HL-60 (cell line): ENCODE measurements around the gene C1QTNF3.

Experiments used
- DNase-seq, 2 experiments: peaks; one replicate each; pipeline ENCODE4 v3.0.0-alpha.2; 2010 to 2020; ENCODE audit warnings: low read depth in 1 of 2, low spot score in 1 of 2
- H3K27ac ChIP-seq: fragments of 250-450 bp; sonication (Bioruptor Pico); replicated peaks from 2 replicates; pipeline ENCODE4 v1.5.1; 2020; ENCODE audit warnings: mild to moderate bottlenecking, moderate library complexity
- H3K27me3 ChIP-seq: fragments of 250-450 bp; sonication (Bioruptor Pico); 2 replicates; pipeline ENCODE4 v1.5.1; 2021; ENCODE audit warnings: mild to moderate bottlenecking, moderate library complexity; ENCODE audit not compliant: insufficient read depth, poor library complexity, severe bottlenecking
- H3K4me3 ChIP-seq: replicated peaks from 2 replicates; pipeline ENCODE4 v1.5.1; 2011; ENCODE audit warnings: mild to moderate bottlenecking, control low read depth, low read length; ENCODE audit not compliant: insufficient read depth
- CTCF ChIP-seq: IDR thresholded peaks from one replicate; pipeline ENCODE4 v1.5.1; 2011; ENCODE audit warnings: low read length, control low read depth, inconsistent platforms; ENCODE audit not compliant: insufficient read depth
- GABPA ChIP-seq: IDR thresholded peaks from 2 replicates; pipeline ENCODE4 v1.6.1; 2012; ENCODE audit warnings: low read depth
- POLR2AphosphoS5 ChIP-seq: IDR thresholded peaks from 2 replicates; pipeline ENCODE4 v1.6.1; 2012; ENCODE audit warnings: low read depth
- REST ChIP-seq: IDR thresholded peaks from 2 replicates; pipeline ENCODE4 v1.6.1; 2012; ENCODE audit warnings: low read depth; ENCODE audit not compliant: insufficient replicate concordance
- SPI1 ChIP-seq: IDR thresholded peaks from 2 replicates; pipeline ENCODE4 v1.6.1; 2012; ENCODE audit warnings: low read depth, mild to moderate bottlenecking, borderline replicate concordance

The C1QTNF3 gene

GRCh38 chr5:34055667-34056066, 12.7 kb upstream of the C1QTNF3 start:
- H3K27me3 ChIP-seq, result no peaks in the 10 kb centered on the region
- no peak overlapping the region for H3K4me3 ChIP-seq
- DNase-seq, result no peak
- H3K27ac ChIP-seq, result no peak overlapping the region
- TF ChIP-seq REST, result no peak
- TF ChIP-seq CTCF, result no peak
- TF ChIP-seq GABPA, result no peak
- no peak for TF ChIP-seq POLR2AphosphoS5
- TF ChIP-seq SPI1, result no peak

- Histone ChIP-seq H3K27me3 (no peaks in the 10 kb centered on the region), H3K4me3 (no peak overlapping the region), H3K27ac (no peak overlapping the region)
- no peak for DNase-seq
- TF ChIP-seq CTCF (no peak), REST (no peak), POLR2AphosphoS5 (no peak), SPI1 (no peak), GABPA (no peak)
Measured at GRCh38 chr5:34054400-34054729, 11.4 kb upstream of the C1QTNF3 start.

- H3K27ac ChIP-seq, result no peak overlapping the region
- H3K4me3 ChIP-seq, result no peak overlapping the region
- H3K27me3 ChIP-seq, result no peaks in the 10 kb centered on the region
- TF ChIP-seq POLR2AphosphoS5 (no peak), REST (no peak), CTCF (no peak), SPI1 (no peak), GABPA (no peak)
- no peak for DNase-seq
Measured at GRCh38 chr5:34053571-34054399, 10.8 kb upstream of the C1QTNF3 start.
